ENCODE data around the gene DNMBP.
"Not testable (repeated sequence)": the region's sequence is repeated elsewhere in the genome, so short reads cannot be mapped to it uniquely, and the experiment has no call there.

DNMBP gene

GRCh38 chr10:100019787-100020141 is 10.0 kb upstream of the DNMBP start:
- no peak overlapping the region for H3K4me3 ChIP-seq (ENCODE audit: low read length)
- no peak for DNase-seq (ENCODE audit: low read depth)
- TF ChIP-seq CTCF (IDR thresholded peaks at IDR 0.05; ENCODE audit: insufficient read depth, low read depth, low read length, missing control alignments), result no peak

GRCh38 chr10:100014071-100014762 is 4.5 kb upstream of the DNMBP start:
- TF ChIP-seq CTCF (IDR thresholded peaks at IDR 0.05; ENCODE audit: insufficient read depth, low read depth, low read length, missing control alignments), result no peak
- H3K4me3 ChIP-seq (ENCODE audit: low read length), result no peak overlapping the region
- DNase-seq (ENCODE audit: low read depth), result no peak

GRCh38 chr10:100013621-100014020 is 3.9 kb upstream of the DNMBP start:
- no peak overlapping the region for H3K4me3 ChIP-seq (ENCODE audit: low read length)
- TF ChIP-seq CTCF (IDR thresholded peaks at IDR 0.05; ENCODE audit: insufficient read depth, low read depth, low read length, missing control alignments), result no peak
- no peak for DNase-seq (ENCODE audit: low read depth)

GRCh38 chr10:100011906-100012305 is 2.2 kb upstream of the DNMBP start:
- DNase-seq (ENCODE audit: low read depth); H3K4me3 ChIP-seq (ENCODE audit: low read length): not testable (repeated sequence)

DNA sequence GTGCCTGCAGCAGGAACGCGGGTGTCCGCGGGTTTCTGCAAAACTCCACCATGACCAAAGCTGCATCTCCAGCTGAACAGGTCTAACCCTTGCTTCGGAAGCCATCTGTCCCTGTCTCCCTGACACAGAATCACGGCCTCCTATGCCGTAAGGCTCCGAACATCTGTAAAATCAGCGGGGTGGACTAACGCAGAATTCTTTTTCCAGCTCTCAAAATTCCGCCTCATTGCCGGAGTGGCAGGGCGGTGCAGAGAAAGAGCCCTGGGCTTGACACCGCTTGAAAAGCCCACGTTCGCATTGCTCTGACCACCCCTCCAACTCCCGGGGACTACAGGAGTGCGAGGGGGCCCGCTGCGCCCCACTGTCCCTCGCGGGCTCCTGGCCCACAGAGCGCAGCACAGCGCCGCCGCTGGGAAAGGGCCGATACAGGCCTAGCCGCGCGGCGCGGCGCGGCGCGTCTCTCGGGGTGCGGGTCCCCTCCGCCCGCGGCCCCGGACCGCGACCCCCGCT is 409 bp downstream of the DNMBP start:
- DNase-seq (ENCODE audit: low read depth), result peak; percentile 57
- H3K4me3 ChIP-seq (ENCODE audit: low read length), result peak overlapping the region; percentile 92
- peak; percentile 44 for TF ChIP-seq CTCF (IDR thresholded peaks at IDR 0.05; ENCODE audit: insufficient read depth, low read depth, low read length, missing control alignments)

GRCh38 chr10:100008708-100009282 is 952 bp downstream of the DNMBP start:
- TF ChIP-seq CTCF (IDR thresholded peaks at IDR 0.05; ENCODE audit: insufficient read depth, low read depth, low read length, missing control alignments), result no peak
- H3K4me3 ChIP-seq (ENCODE audit: low read length), result peak overlapping the region; percentile 92
- DNase-seq (ENCODE audit: low read depth), result peak; percentile 39

GRCh38 chr10:100008142-100008522 is 1.6 kb downstream of the DNMBP start:
- TF ChIP-seq CTCF (IDR thresholded peaks at IDR 0.05; ENCODE audit: insufficient read depth, low read depth, low read length, missing control alignments), result no peak
- peak; percentile 40 for DNase-seq (ENCODE audit: low read depth)
- H3K4me3 ChIP-seq (ENCODE audit: low read length), result peak overlapping the region; percentile 92

Data from epithelial cell of esophagus (primary cell).